DOHH2 (cell line): ENCODE data around the gene PLEKHG4B.
"Not testable (repeated sequence)": the region's sequence is repeated elsewhere in the genome, so short reads cannot be mapped to it uniquely, and the experiment has no call there.

Experiments
- H3F3A ChIP-seq: fragments of 200-600 bp; sonication (generic), shearing (Covaris generic); 2 replicates; pipeline ENCODE4 v1.6.0; 2016; ENCODE audit warnings: antibody characterized with exemption, mild to moderate bottlenecking; ENCODE audit not compliant: control insufficient read depth, insufficient read depth
- H3K27ac ChIP-seq: fragments of 200-600 bp; sonication (generic); 2 replicates; pipeline ENCODE4 v1.5.1; 2014; ENCODE audit warnings: low read depth, mild to moderate bottlenecking, low read length, moderate library complexity
- H3K27me3 ChIP-seq: fragments of 200-600 bp; sonication (generic); 2 replicates; pipeline ENCODE4 v1.6.1; 2014; ENCODE audit warnings: mild to moderate bottlenecking, low read length, mixed read lengths; ENCODE audit not compliant: control insufficient read depth
- H3K36me3 ChIP-seq: fragments of 200-600 bp; sonication (generic); 2 replicates; pipeline ENCODE4 v1.6.1; 2014; ENCODE audit warnings: mild to moderate bottlenecking, low read length, moderate library complexity, mixed read lengths; ENCODE audit not compliant: control insufficient read depth
- H3K4me1 ChIP-seq: fragments of 200-600 bp; sonication (generic); 2 replicates; pipeline ENCODE4 v1.6.1; 2014; ENCODE audit warnings: mild to moderate bottlenecking, low read length, mixed read lengths; ENCODE audit not compliant: control insufficient read depth
- H3K4me2 ChIP-seq: fragments of 200-600 bp; sonication (generic); 2 replicates; pipeline ENCODE4 v1.6.0; 2014; ENCODE audit warnings: mild to moderate bottlenecking, low read length, moderate library complexity
- H3K4me3 ChIP-seq: fragments of 200-600 bp; sonication (generic); 2 replicates; pipeline ENCODE4 v1.5.1; 2014; ENCODE audit warnings: mild to moderate bottlenecking, low read length, mixed read lengths
- H3K79me2 ChIP-seq: fragments of 200-600 bp; sonication (generic); 2 replicates; pipeline ENCODE4 v1.6.1; 2014; ENCODE audit warnings: mild to moderate bottlenecking, low read length, mixed read lengths; ENCODE audit not compliant: control insufficient read depth
- H3K9me2 ChIP-seq: fragments of 200-600 bp; sonication (generic); replicated peaks from 2 replicates; pipeline ENCODE4 v1.6.1; 2014; ENCODE audit warnings: mild to moderate bottlenecking, low read length, mixed read lengths; ENCODE audit not compliant: control insufficient read depth
- H3K9me3 ChIP-seq: fragments of 200-600 bp; sonication (generic); 2 replicates; pipeline ENCODE4 v1.6.1; 2014; ENCODE audit warnings: antibody characterized with exemption, low read length, mixed read lengths; ENCODE audit not compliant: control insufficient read depth, insufficient read depth
- H4K20me1 ChIP-seq: fragments of 200-600 bp; sonication (generic); 2 replicates; pipeline ENCODE4 v1.6.0; 2014; ENCODE audit warnings: low read depth, mild to moderate bottlenecking, antibody characterized with exemption, low read length, moderate library complexity; ENCODE audit not compliant: control insufficient read depth, insufficient read depth
- CTCF ChIP-seq: fragments of 200-600 bp; sonication (generic); IDR thresholded peaks from one replicate; pipeline ENCODE4 v1.5.1; 2014; ENCODE audit warnings: antibody characterized with exemption, mild to moderate bottlenecking, low read depth, low read length; ENCODE audit not compliant: poor library complexity, severe bottlenecking
- EZH2phosphoT487 ChIP-seq: fragments of 200-600 bp; sonication (generic); IDR thresholded peaks from 2 replicates; pipeline ENCODE4 v1.6.1; 2017; ENCODE audit warnings: borderline replicate concordance, mild to moderate bottlenecking, antibody characterized with exemption, low read length, moderate library complexity, mixed read lengths

The PLEKHG4B gene

DNA sequence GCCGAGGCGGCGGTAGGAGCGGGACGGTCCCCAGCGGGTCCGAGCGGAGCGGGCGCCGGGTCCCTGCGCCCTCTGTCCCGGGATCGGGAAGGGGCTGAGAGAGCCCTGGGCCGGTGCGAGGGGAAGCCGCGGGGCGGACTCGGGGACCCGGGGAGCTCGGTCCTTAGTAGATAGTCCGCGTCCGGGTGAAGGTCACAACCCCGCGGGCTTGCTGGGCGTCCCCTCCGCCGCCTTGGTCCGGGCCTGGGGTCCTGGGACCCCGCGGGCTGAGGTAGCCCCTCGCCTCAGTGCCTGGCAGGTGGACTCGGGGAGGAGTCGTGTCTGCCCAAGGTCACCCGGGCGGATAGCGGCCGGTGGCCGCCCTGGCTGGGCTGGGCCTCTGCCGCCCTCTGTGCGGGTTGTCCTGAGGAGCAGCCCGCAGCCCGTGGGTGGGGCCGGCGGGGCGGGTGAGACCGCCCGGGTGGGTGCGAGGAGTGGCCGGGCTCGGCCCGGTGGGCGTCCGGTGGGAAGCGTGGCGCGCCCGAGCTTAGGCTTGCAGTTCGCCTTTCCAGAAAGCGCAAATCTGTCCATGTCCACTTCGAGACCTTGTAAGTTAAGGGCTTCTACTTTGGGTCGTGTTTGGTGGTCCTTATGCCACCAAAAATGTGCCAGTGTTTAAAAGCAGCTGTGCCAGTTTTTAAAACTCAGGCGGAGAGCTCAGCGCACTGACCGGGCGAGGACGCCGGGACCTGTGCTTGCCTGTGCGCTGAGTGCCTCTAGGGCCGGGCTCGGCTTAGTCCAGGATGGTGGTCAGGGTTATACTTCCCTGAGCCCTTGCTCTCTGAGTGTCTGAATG lies 126.7 kb downstream of the PLEKHG4B start:
- Histone ChIP-seq H3F3A (no peaks in the 10 kb centered on the region), H3K4me2 (peak overlapping the region; percentile 71), H3K36me3 (peaks cover 56% of the 10 kb centered on the region), H3K27ac (peak overlapping the region; percentile 65), H3K4me1 (peaks cover 53% of the 10 kb centered on the region), H3K79me2 (peaks cover 92% of the 10 kb centered on the region), H3K9me2 (no peaks in the 10 kb centered on the region), H3K9me3 (no peaks in the 10 kb centered on the region), H3K4me3 (peak overlapping the region; percentile 86), H3K27me3 (no peaks in the 10 kb centered on the region), H4K20me1 (peaks cover 22% of the 10 kb centered on the region)
- TF ChIP-seq CTCF = no peak
- no peak for TF ChIP-seq EZH2phosphoT487

DNA sequence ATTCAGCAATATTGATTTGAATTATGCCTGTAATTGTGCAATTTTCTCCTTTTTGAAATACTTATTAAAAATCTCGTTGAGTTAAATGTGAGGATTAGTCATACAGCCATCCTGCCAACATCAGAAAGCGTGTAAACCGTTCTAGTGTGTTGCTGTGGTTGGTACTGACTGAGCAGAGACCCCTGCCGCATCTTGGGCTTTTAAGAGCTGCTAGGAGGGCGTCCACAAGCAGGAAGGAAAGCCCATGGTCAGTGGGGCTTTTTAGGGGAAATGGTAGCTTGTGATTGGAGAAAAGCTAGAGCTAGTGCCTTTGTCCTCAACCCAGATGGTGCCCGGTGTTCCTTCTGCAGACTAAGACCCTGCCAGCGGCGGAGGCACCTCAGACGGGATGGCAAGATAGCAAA lies 127.5 kb downstream of the PLEKHG4B start:
- peaks cover 57% of the 10 kb centered on the region for H3K36me3 ChIP-seq
- peaks cover 22% of the 10 kb centered on the region for H4K20me1 ChIP-seq
- H3K9me2 ChIP-seq = no peaks in the 10 kb centered on the region
- H3F3A ChIP-seq = no peaks in the 10 kb centered on the region
- TF ChIP-seq EZH2phosphoT487 (no peak), CTCF (no peak)
- peaks cover 92% of the 10 kb centered on the region for H3K79me2 ChIP-seq
- no peaks in the 10 kb centered on the region for H3K9me3 ChIP-seq
- peak overlapping the region; percentile 71 for H3K4me2 ChIP-seq
- H3K27ac ChIP-seq = no peak overlapping the region
- peak overlapping the region; percentile 86 for H3K4me3 ChIP-seq
- H3K4me1 ChIP-seq = peaks cover 46% of the 10 kb centered on the region
- H3K27me3 ChIP-seq = no peaks in the 10 kb centered on the region

DNA sequence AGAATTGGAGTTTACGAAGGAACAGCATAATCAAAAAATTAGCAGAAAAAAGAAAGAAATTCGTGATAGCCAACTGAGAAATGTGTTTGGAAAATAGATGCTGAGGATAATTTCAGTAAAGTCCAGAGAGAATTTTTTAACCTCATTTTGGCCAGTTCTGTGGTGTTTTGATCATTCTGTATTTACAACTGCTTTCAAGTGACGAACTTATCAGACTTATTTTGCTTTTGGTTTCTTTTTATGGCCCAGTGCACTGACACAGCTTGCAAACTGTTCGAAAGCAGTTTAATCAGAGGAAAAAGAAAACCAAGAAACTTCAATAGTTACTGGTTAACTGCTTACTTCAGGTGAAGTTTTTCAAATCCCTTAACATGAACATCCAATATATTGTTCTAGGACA lies 128.0 kb downstream of the PLEKHG4B start:
- H3K4me3 ChIP-seq = peak overlapping the region; percentile 86

GRCh38 chr5:222951-223715 lies 131.2 kb downstream of the PLEKHG4B start:
- Histone ChIP-seq H3K36me3 (peaks cover 78% of the 10 kb centered on the region), H3K4me1 (peaks cover 26% of the 10 kb centered on the region), H3K79me2 (peaks cover 69% of the 10 kb centered on the region), H4K20me1 (peaks cover 22% of the 10 kb centered on the region)
- not testable (repeated sequence) for H3K4me2 ChIP-seq, H3F3A ChIP-seq, H3K4me3 ChIP-seq, H3K9me3 ChIP-seq, H3K27me3 ChIP-seq, H3K27ac ChIP-seq, H3K9me2 ChIP-seq

More for the DNA sequence above, 128.0 kb downstream of the PLEKHG4B start:
- H3K9me3 ChIP-seq = no peaks in the 10 kb centered on the region
- no peak for TF ChIP-seq EZH2phosphoT487
- no peak for TF ChIP-seq CTCF
- peak overlapping the region; percentile 71 for H3K4me2 ChIP-seq
- H3K27me3 ChIP-seq = no peaks in the 10 kb centered on the region
- H3K4me1 ChIP-seq = peaks cover 43% of the 10 kb centered on the region
- H4K20me1 ChIP-seq = peaks cover 22% of the 10 kb centered on the region
- H3K27ac ChIP-seq = no peak overlapping the region
- H3K79me2 ChIP-seq = peaks cover 93% of the 10 kb centered on the region
- no peaks in the 10 kb centered on the region for H3F3A ChIP-seq
- no peaks in the 10 kb centered on the region for H3K9me2 ChIP-seq
- peaks cover 59% of the 10 kb centered on the region for H3K36me3 ChIP-seq
